Skin epidermis (tissue), 12 donors: ENCODE results near the gene YY2.
A peak's percentile ranks its signal among the peaks of the same experiment; 100 is the strongest.
"Not testable (repeated sequence)": the region's sequence is repeated elsewhere in the genome, so short reads cannot be mapped to it uniquely, and the experiment has no call there.

Source experiments
- H3K27ac ChIP-seq, 21 experiments: fragments of 200-600 bp; sonication (generic) in 11 of 21; one replicate each; pipeline ENCODE4 v1.5.0; 2020; ENCODE audit warnings: mild to moderate bottlenecking in 3 of 21, inconsistent platforms in 2 of 21, moderate library complexity in 2 of 21
- H3K4me3 ChIP-seq, 7 experiments: fragments of 200-600 bp; sonication (generic) in 2 of 7; one replicate each; pipeline ENCODE4 v1.5.0; 2020; ENCODE audit warnings: inconsistent platforms in 2 of 7, mild to moderate bottlenecking in 2 of 7, moderate library complexity in 1 of 7

The YY2 gene

GRCh38 chrX:21855937-21856415, at the start of gene YY2:
Gene YY2 (plus strand): TSS chrX:21855987. CDS start chrX:21856485, 498 bp downstream.
- no peak within 1 kb of the TSS for H3K27ac ChIP-seq
- no peak within 1 kb of the TSS for H3K4me3 ChIP-seq

GRCh38 chrX:21806691-21807090, 49.1 kb upstream of the YY2 start:
- Histone ChIP-seq H3K27ac (no peak overlapping the region), H3K4me3 (no peak overlapping the region)

GRCh38 chrX:21811832-21812231, 44.0 kb upstream of the YY2 start:
- Histone ChIP-seq H3K27ac (no peak overlapping the region), H3K4me3 (no peak overlapping the region)

- Histone ChIP-seq H3K4me3 (no peak overlapping the region), H3K27ac (no peak overlapping the region)
Measured at GRCh38 chrX:21812628-21813027, 43.2 kb upstream of the YY2 start.

- H3K4me3 ChIP-seq, result no peak overlapping the region
- no peak overlapping the region for H3K27ac ChIP-seq
Measured at GRCh38 chrX:21813612-21814368, 42.0 kb upstream of the YY2 start.

- Histone ChIP-seq H3K4me3 (no peak overlapping the region), H3K27ac (no peak overlapping the region)
Measured at GRCh38 chrX:21816136-21816535, 39.7 kb upstream of the YY2 start.

- H3K27ac ChIP-seq, H3K4me3 ChIP-seq: not testable (repeated sequence)
Measured at GRCh38 chrX:21820170-21820569, 35.6 kb upstream of the YY2 start.

GRCh38 chrX:21821875-21822274, 33.9 kb upstream of the YY2 start:
- no peak overlapping the region for H3K4me3 ChIP-seq

GRCh38 chrX:21831496-21831895, 24.3 kb upstream of the YY2 start:
- no peak overlapping the region for H3K4me3 ChIP-seq
- no peak overlapping the region for H3K27ac ChIP-seq

More at GRCh38 chrX:21821875-21822274, 33.9 kb upstream of the YY2 start:
- no peak overlapping the region for H3K27ac ChIP-seq

GRCh38 chrX:21837056-21837455, 18.7 kb upstream of the YY2 start:
- H3K4me3 ChIP-seq, result no peak overlapping the region
- H3K27ac ChIP-seq, result no peak overlapping the region

- Histone ChIP-seq H3K4me3 (peak overlapping the region; percentile 56 to 77 (median 67)), H3K27ac (peak overlapping the region in 20 of 21 experiments; percentile 72 to 91 (median 86))
Measured at GRCh38 chrX:21838937-21839333, 16.9 kb upstream of the YY2 start.

GRCh38 chrX:21839334-21840192, 16.2 kb upstream of the YY2 start, which contains the start of gene MBTPS2:
Gene MBTPS2 (plus strand): TSS chrX:21839617. CDS start chrX:21839735, 118 bp downstream.
- H3K27ac ChIP-seq, result peak within 1 kb of the TSS; percentile 72 to 91 (median 86)

GRCh38 chrX:21840193-21840545, 15.6 kb upstream of the YY2 start:
- peak overlapping the region in 19 of 21 experiments; percentile 81 to 91 (median 87) for H3K27ac ChIP-seq
- H3K4me3 ChIP-seq, result peak overlapping the region; percentile 56 to 77 (median 67)

More at GRCh38 chrX:21839334-21840192, 16.2 kb upstream of the YY2 start, which contains the start of gene MBTPS2:
- H3K4me3 ChIP-seq, result peak within 1 kb of the TSS; percentile 56 to 77 (median 67)

GRCh38 chrX:21843179-21843578, 12.6 kb upstream of the YY2 start:
- Histone ChIP-seq H3K4me3 (no peak overlapping the region), H3K27ac (no peak overlapping the region)

GRCh38 chrX:21845096-21845495, 10.7 kb upstream of the YY2 start:
- no peak overlapping the region for H3K4me3 ChIP-seq
- H3K27ac ChIP-seq, result no peak overlapping the region

- no peak overlapping the region for H3K4me3 ChIP-seq
- no peak overlapping the region for H3K27ac ChIP-seq
Measured at GRCh38 chrX:21847342-21847741, 8.4 kb upstream of the YY2 start.

GRCh38 chrX:21853578-21853977, 2.2 kb upstream of the YY2 start:
- Histone ChIP-seq H3K4me3 (no peak overlapping the region), H3K27ac (no peak overlapping the region)

- H3K27ac ChIP-seq, result no peak overlapping the region
- no peak overlapping the region for H3K4me3 ChIP-seq
Measured at GRCh38 chrX:21856504-21856903, 717 bp downstream of the YY2 start.

GRCh38 chrX:21863241-21863640, 7.5 kb downstream of the YY2 start:
- no peak overlapping the region for H3K4me3 ChIP-seq

GRCh38 chrX:21865436-21865835, 9.6 kb downstream of the YY2 start:
- Histone ChIP-seq H3K27ac (no peak overlapping the region), H3K4me3 (no peak overlapping the region)

More at GRCh38 chrX:21863241-21863640, 7.5 kb downstream of the YY2 start:
- no peak overlapping the region for H3K27ac ChIP-seq

GRCh38 chrX:21870494-21870893, 14.7 kb downstream of the YY2 start:
- no peak overlapping the region for H3K27ac ChIP-seq
- H3K4me3 ChIP-seq, result no peak overlapping the region
